ENCODE measurements around the gene LDHAL6A. TPM values are rescaled to one million over a fixed set of nuclear protein-coding genes. Genes with fewer than 3 reads are reported as not detected.
"Not testable (repeated sequence)": the region's sequence is repeated elsewhere in the genome, so short reads cannot be mapped to it uniquely, and the experiment has no call there.

The LDHAL6A gene
- polyA plus RNA-seq (2013, experiment 1 of 2), result not detected
- not detected for polyA plus RNA-seq (2013, experiment 2 of 2)

DNA sequence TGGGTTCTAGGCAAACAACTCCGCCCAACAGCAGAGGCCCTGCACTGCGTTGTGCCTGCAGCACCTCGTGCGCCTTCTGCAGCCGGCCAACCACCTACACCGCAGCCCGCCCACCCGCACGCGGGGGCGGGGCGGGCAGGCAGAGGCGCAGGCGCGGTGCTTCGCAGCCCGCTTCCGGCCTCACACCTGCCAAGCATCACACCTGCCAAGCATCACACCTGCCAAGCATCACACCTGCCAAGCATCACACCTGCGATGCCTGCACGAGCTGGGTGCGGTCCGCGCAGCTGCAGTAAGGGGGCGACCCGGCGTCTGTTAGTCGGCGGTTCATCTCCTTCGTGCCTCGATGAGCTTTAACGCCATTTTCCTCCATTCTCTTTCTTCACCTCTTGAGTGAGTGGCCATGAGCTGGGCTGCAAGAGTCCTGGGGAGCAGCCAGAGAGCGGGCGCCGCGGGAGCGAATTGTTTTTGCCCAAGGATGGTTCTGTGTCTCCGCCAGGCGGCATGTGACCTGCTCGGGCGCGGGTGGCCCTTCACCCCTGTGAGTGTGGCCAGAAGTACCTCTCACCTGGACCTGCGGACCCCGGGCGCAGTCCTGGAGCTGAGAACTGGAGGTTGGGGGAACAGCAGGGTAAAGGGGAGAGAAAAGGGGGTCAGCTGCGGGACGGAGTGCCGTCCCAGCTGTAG is at the start of gene LDHAL6A:
Gene LDHAL6A, plus strand, starts transcription at position 171 of the 687 bp plus-strand sequence. CDS start 825 bp downstream, outside the sequence.
- Histone ChIP-seq H3K36me3 (ENCODE audit: control insufficient read depth, insufficient read depth, low read length) (no peaks in the 10 kb centered on the region), H3K4me1 (ENCODE audit: control insufficient read depth, insufficient read depth, low read length, poor library complexity, severe bottlenecking) (no peaks in the 10 kb centered on the region), H3K4me3 (ENCODE audit: extremely low read depth, insufficient read depth, low read length, poor library complexity, severe bottlenecking) (no peak within 1 kb of the TSS), H3K9me3 (ENCODE audit: control insufficient read depth, low read length) (no peaks in the 10 kb centered on the region), H3K27ac (ENCODE audit: low read depth, low read length, severe bottlenecking) (no peak within 1 kb of the TSS)
- 96 to 97% methylated on average over 24 to 33 of the region's 47 CpGs for WGBS, 2 experiments (ENCODE audit: insufficient coverage in 2 of 2)

DNA sequence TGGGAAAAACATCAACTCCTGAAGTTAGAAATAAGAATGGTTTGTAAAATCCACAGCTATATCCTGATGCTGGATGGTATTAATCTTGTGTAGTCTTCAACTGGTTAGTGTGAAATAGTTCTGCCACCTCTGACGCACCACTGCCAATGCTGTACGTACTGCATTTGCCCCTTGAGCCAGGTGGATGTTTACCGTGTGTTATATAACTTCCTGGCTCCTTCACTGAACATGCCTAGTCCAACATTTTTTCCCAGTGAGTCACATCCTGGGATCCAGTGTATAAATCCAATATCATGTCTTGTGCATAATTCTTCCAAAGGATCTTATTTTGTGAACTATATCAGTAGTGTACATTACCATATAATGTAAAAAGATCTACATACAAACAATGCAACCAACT is 48.3 kb upstream of the LDHAL6A start:
- not testable (repeated sequence) for H3K27ac ChIP-seq (ENCODE audit: low read depth, low read length, severe bottlenecking); H3K9me3 ChIP-seq (ENCODE audit: control insufficient read depth, low read length); H3K4me3 ChIP-seq (ENCODE audit: extremely low read depth, insufficient read depth, low read length, poor library complexity, severe bottlenecking); H3K4me1 ChIP-seq (ENCODE audit: control insufficient read depth, insufficient read depth, low read length, poor library complexity, severe bottlenecking)
- 96 to 100% methylated on average over 3 of the region's 3 CpGs for WGBS, 2 experiments (ENCODE audit: insufficient coverage in 2 of 2)
- H3K36me3 ChIP-seq (ENCODE audit: control insufficient read depth, insufficient read depth, low read length), result peaks cover 63% of the 10 kb centered on the region

DNA sequence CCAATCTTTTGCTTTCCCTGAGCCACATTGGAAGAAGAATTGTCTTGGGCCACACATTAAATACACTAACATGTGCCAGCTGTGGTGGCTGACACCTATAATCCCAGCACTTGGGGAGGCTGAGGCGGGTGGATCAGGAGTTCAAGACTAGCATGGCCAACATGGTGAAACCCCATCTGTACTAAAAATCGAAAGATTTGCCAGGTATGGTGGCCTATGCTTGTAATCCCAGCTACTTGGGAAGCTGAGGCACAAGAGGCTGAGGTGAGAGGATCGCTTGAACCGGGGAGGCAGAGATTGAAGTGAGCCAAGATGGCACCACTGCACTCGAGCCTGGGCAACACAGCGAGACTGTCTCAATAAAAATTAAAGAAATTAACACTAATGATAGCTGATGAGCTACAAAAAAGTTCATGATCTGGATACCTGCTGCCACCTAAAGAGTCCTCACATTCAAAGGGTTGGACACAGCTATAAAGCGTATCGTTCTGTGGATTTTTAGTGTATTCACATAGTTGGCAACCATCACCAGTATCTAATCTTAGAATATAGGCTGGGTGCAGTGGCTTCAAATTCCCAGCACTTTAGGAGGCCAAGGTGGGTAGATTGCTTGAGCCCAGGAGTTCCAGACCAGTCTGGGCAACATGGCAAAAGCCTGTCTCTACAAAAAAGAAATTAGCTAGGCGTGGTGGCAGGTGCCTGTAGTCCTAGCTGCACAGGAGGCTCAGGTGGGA is 46.9 kb upstream of the LDHAL6A start:
- Histone ChIP-seq H3K36me3 (ENCODE audit: control insufficient read depth, insufficient read depth, low read length) (peaks cover 50% of the 10 kb centered on the region), H3K4me1 (ENCODE audit: control insufficient read depth, insufficient read depth, low read length, poor library complexity, severe bottlenecking) (no peaks in the 10 kb centered on the region), H3K27ac (ENCODE audit: low read depth, low read length, severe bottlenecking) (no peak overlapping the region), H3K4me3 (ENCODE audit: extremely low read depth, insufficient read depth, low read length, poor library complexity, severe bottlenecking) (no peak overlapping the region), H3K9me3 (ENCODE audit: control insufficient read depth, low read length) (no peaks in the 10 kb centered on the region)
- 90 to 91% methylated on average over 5 to 6 of the region's 9 CpGs for WGBS, 2 experiments (ENCODE audit: insufficient coverage in 2 of 2)

DNA sequence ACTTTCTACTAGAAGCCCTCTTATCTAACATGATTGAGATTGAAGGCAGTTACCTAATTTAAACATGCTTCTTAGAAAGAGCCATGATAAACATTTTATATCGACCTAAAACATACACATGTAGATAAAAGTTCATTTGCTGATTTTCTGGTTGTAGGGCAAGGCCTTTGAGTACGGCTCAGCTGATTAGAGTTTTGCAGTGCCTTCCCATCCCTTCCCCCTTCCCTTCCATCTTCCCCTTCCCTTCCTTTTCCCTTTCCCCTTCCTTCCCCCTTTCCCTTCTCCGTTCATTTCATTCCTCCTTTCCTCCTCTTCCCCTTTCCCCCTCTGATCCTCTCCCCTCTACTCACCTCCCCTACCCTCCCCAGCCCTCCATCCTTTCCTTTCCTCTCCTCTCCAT is 39.2 kb upstream of the LDHAL6A start:
- H3K4me1 ChIP-seq (ENCODE audit: control insufficient read depth, insufficient read depth, low read length, poor library complexity, severe bottlenecking), result no peaks in the 10 kb centered on the region
- H3K4me3 ChIP-seq (ENCODE audit: extremely low read depth, insufficient read depth, low read length, poor library complexity, severe bottlenecking), result no peak overlapping the region
- no peaks in the 10 kb centered on the region for H3K36me3 ChIP-seq (ENCODE audit: control insufficient read depth, insufficient read depth, low read length)
- no peaks in the 10 kb centered on the region for H3K9me3 ChIP-seq (ENCODE audit: control insufficient read depth, low read length)
- no peak overlapping the region for H3K27ac ChIP-seq (ENCODE audit: low read depth, low read length, severe bottlenecking)
- 75 to 94% methylated on average over 2 of the region's 3 CpGs for WGBS, 2 experiments (ENCODE audit: insufficient coverage in 2 of 2)

DNA sequence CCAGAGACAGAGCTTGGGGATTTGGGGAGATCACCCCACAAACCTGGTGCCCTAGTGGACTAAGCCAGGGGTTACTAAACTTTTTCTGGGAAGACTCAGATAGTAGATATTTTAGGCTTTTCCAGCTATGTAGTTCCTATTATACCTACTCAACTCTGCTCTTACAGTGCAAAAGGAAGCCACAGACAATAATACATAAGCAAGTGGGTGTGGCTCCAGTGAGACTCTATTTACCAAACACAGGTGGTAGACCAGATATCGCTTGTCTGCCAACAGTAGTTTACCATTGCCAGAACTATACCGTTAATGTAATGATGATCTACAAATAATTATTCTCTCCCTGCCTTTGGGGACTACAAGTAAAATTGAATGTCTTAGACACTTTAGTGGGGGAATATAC is 36.6 kb upstream of the LDHAL6A start:
- WGBS, 2 experiments (ENCODE audit: insufficient coverage in 2 of 2), result no CpG with 5 or more reads among the region's 2 CpGs
- Histone ChIP-seq H3K9me3 (ENCODE audit: control insufficient read depth, low read length) (no peaks in the 10 kb centered on the region), H3K4me1 (ENCODE audit: control insufficient read depth, insufficient read depth, low read length, poor library complexity, severe bottlenecking) (no peaks in the 10 kb centered on the region), H3K27ac (ENCODE audit: low read depth, low read length, severe bottlenecking) (no peak overlapping the region), H3K4me3 (ENCODE audit: extremely low read depth, insufficient read depth, low read length, poor library complexity, severe bottlenecking) (no peak overlapping the region), H3K36me3 (ENCODE audit: control insufficient read depth, insufficient read depth, low read length) (no peaks in the 10 kb centered on the region)

DNA sequence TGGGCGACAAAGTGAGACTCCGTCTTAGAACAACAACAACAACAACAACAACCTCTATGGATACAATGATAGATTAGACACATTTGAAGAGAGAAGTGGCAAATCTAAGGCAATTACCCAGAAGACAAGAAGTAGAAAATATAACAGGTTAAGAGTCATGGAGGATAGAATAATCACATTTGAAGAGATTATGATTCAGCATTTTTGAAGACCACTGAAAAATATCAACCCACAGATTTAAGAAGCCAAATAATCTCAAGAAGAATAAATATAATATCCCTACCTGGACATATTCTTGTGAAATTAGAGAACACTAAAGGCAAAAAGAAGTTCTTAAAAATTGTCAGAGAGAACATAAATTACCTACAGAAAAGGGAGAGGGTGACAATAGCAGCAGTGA is 35.6 kb upstream of the LDHAL6A start:
- Histone ChIP-seq H3K9me3 (ENCODE audit: control insufficient read depth, low read length) (no peaks in the 10 kb centered on the region), H3K4me3 (ENCODE audit: extremely low read depth, insufficient read depth, low read length, poor library complexity, severe bottlenecking) (no peak overlapping the region)
- WGBS, 2 experiments (ENCODE audit: insufficient coverage in 2 of 2), result no CpG with 5 or more reads among the region's 2 CpGs

DNA sequence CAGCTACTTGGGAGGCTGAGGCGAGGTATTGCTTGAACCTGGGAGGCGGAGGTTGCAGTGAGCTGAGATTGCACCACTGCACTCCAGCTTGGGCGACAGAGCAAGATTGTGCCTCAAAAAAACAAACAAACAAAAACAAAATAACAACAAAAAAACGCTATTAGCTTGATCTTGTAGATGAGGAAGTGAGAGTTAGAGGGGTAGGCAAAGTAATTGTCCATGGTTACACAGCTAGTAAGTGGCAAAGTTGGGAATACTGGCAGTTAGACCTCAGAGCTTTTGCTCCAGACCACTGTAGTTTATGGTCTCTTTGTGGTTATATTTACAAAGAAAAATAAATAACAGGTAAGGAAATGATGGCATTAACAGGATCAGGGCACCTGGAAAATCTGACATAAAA is 28.4 kb upstream of the LDHAL6A start:
- WGBS, 2 experiments (ENCODE audit: insufficient coverage in 2 of 2), result 90 to 94% methylated on average over 2 of the region's 4 CpGs
- no peak overlapping the region for H3K4me3 ChIP-seq (ENCODE audit: extremely low read depth, insufficient read depth, low read length, poor library complexity, severe bottlenecking)
- no peaks in the 10 kb centered on the region for H3K4me1 ChIP-seq (ENCODE audit: control insufficient read depth, insufficient read depth, low read length, poor library complexity, severe bottlenecking)
- no peaks in the 10 kb centered on the region for H3K9me3 ChIP-seq (ENCODE audit: control insufficient read depth, low read length)
- no peak overlapping the region for H3K27ac ChIP-seq (ENCODE audit: low read depth, low read length, severe bottlenecking)
- no peaks in the 10 kb centered on the region for H3K36me3 ChIP-seq (ENCODE audit: control insufficient read depth, insufficient read depth, low read length)

More for the DNA sequence above, 35.6 kb upstream of the LDHAL6A start:
- no peaks in the 10 kb centered on the region for H3K4me1 ChIP-seq (ENCODE audit: control insufficient read depth, insufficient read depth, low read length, poor library complexity, severe bottlenecking)
- H3K36me3 ChIP-seq (ENCODE audit: control insufficient read depth, insufficient read depth, low read length), result no peaks in the 10 kb centered on the region
- no peak overlapping the region for H3K27ac ChIP-seq (ENCODE audit: low read depth, low read length, severe bottlenecking)

DNA sequence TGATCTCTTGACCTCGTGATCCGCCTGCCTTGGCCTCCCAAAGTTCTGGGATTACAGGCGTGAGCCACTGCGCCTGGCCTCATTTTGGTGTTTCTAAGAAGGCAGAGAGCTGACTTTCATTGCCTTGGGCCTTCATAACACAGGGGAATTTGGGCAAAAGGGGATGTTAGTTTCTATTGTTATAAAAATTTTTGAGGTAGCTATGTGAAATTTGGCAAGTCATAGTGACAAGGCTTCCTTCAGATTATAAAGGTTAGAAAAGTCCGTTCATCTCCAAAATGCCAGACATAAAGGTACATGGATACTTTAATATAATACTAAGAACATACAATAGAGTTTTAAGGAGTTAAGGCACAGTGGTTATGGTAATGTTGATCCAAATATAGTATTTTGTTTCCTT is 26.3 kb upstream of the LDHAL6A start:
- Histone ChIP-seq H3K4me3 (ENCODE audit: extremely low read depth, insufficient read depth, low read length, poor library complexity, severe bottlenecking) (no peak overlapping the region), H3K36me3 (ENCODE audit: control insufficient read depth, insufficient read depth, low read length) (no peaks in the 10 kb centered on the region), H3K27ac (ENCODE audit: low read depth, low read length, severe bottlenecking) (no peak overlapping the region), H3K4me1 (ENCODE audit: control insufficient read depth, insufficient read depth, low read length, poor library complexity, severe bottlenecking) (no peaks in the 10 kb centered on the region), H3K9me3 (ENCODE audit: control insufficient read depth, low read length) (no peaks in the 10 kb centered on the region)
- WGBS, 2 experiments (ENCODE audit: insufficient coverage in 2 of 2), result 100% methylated on average over 4 of the region's 5 CpGs

DNA sequence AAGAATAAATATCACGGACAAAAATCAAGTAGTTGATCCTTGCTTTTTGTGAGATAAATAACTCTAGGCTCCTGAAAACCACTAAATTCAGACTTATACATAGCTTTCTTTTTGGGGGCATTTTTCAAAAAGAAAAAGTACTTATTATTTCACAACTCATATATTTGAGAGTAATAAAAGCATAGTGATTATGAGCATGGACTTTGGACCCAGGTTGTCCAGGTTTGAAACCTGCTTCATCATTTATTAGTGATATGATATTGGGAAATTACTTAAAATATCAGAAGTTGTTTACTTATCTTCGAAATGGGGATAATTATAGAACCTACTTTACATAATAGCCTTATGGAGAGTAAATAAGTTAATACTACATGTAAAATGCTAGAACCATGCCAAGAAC is 17.0 kb upstream of the LDHAL6A start:
- Histone ChIP-seq H3K9me3 (ENCODE audit: control insufficient read depth, low read length) (no peaks in the 10 kb centered on the region), H3K36me3 (ENCODE audit: control insufficient read depth, insufficient read depth, low read length) (no peaks in the 10 kb centered on the region), H3K4me3 (ENCODE audit: extremely low read depth, insufficient read depth, low read length, poor library complexity, severe bottlenecking) (no peak overlapping the region), H3K27ac (ENCODE audit: low read depth, low read length, severe bottlenecking) (no peak overlapping the region), H3K4me1 (ENCODE audit: control insufficient read depth, insufficient read depth, low read length, poor library complexity, severe bottlenecking) (no peaks in the 10 kb centered on the region)
- no CpG with 5 or more reads among the region's 2 CpGs for WGBS, 2 experiments (ENCODE audit: insufficient coverage in 2 of 2)

DNA sequence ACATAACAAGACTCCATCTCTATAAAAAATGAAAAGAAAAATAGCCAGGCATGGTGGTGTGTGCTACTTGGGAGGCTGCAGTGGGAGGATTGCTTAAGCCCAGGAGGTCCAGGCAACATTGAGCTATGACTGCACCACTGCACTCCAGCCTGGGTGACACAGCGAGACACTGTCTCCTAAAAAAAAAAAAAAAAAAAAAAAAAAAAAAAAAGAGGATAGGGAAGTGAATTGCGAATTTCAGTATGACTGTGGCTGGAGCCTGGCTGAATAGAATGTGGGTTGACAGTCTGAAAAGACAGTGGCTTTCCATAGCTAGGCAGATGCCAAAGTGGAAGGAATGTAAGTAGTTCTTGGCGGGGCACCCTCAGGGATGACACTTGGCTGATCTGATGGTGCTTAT is 6.4 kb upstream of the LDHAL6A start:
- 87 to 100% methylated on average over 2 of the region's 3 CpGs for WGBS, 2 experiments (ENCODE audit: insufficient coverage in 2 of 2)
- Histone ChIP-seq H3K4me3 (ENCODE audit: extremely low read depth, insufficient read depth, low read length, poor library complexity, severe bottlenecking) (no peak overlapping the region), H3K27ac (ENCODE audit: low read depth, low read length, severe bottlenecking) (no peak overlapping the region), H3K4me1 (ENCODE audit: control insufficient read depth, insufficient read depth, low read length, poor library complexity, severe bottlenecking) (no peaks in the 10 kb centered on the region), H3K36me3 (ENCODE audit: control insufficient read depth, insufficient read depth, low read length) (no peaks in the 10 kb centered on the region), H3K9me3 (ENCODE audit: control insufficient read depth, low read length) (no peaks in the 10 kb centered on the region)

DNA sequence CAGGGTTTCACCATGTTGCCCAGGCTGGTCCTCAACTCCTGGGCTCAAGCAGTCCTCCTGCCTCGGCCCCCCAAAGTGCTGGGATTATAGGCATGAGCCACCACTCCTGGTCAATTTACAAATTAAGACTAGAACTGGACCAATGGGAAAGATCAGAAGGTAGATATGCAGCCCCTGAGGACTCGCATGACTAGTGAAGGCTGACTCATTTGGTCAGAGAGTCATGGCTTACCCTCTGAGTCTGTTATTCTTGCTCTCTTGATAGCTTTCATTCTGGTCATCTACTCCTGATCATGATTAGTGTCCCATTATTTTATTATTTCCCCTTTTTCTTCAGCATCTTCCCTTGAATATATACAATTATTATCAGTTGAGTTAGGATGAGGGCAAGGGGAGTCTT is 2.7 kb upstream of the LDHAL6A start:
- no peaks in the 10 kb centered on the region for H3K9me3 ChIP-seq (ENCODE audit: control insufficient read depth, low read length)
- WGBS, 2 experiments (ENCODE audit: insufficient coverage in 2 of 2), result 79 to 92% methylated on average over 1 to 2 of the region's 2 CpGs
- no peak overlapping the region for H3K4me3 ChIP-seq (ENCODE audit: extremely low read depth, insufficient read depth, low read length, poor library complexity, severe bottlenecking)
- H3K36me3 ChIP-seq (ENCODE audit: control insufficient read depth, insufficient read depth, low read length), result no peaks in the 10 kb centered on the region
- H3K27ac ChIP-seq (ENCODE audit: low read depth, low read length, severe bottlenecking), result no peak overlapping the region
- no peaks in the 10 kb centered on the region for H3K4me1 ChIP-seq (ENCODE audit: control insufficient read depth, insufficient read depth, low read length, poor library complexity, severe bottlenecking)
